A549 (cell line): ENCODE results near the gene TNC. TPM values are rescaled to one million over a fixed set of nuclear protein-coding genes. Genes with fewer than 3 reads are reported as not detected.

Experiments
- ATAC-seq, 2 experiments: fragments of 200-7000 bp in 1 of 2; fragments of >200 bp in 1 of 2; cut with Nextera tagmentation in 1 of 2; cut with Tn5 transposase in 1 of 2; 3 replicates each; pipeline versions ENCODE4 v1.8.0 to v1.9.1; 2018 to 2020; ENCODE audit warnings: mild to moderate bottlenecking in 1 of 2, moderate library complexity in 1 of 2
- CTCF ChIA-PET: fragments of 300-600 bp; sonication (Branson Sonifier 250); formaldehyde crosslinking; extraction: SDS; loops from one replicate; lab custom pipeline; 2021; ENCODE audit warnings: antibody characterized with exemption, inconsistent platforms; lab: Yijun Ruan, JAX
- POLR2A ChIA-PET: fragments of 350-600 bp; formaldehyde crosslinking; extraction: SDS; loops from one replicate; lab custom pipeline; 2021; ENCODE audit warnings: antibody characterized with exemption, inconsistent platforms; lab: Yijun Ruan, JAX
- DNase-seq, 2 experiments: peaks; one replicate each; pipeline versions ENCODE4 v3.0.0 to v3.0.0-alpha.2; 2011 to 2016; ENCODE audit warnings: low read depth in 1 of 2, low spot score in 1 of 2
- FAIRE-seq: peaks from 2 replicates; lab custom pipeline; 2011; peaks lifted over from hg19 to GRCh38; lab: Jason Lieb, UNC
- H3K27ac ChIP-seq, 2 experiments: fragments of >200 bp; sonication (Bioruptor Twin); formaldehyde crosslinking; 3 replicates each; pipeline ENCODE4 v1.5.1; 2016 to 2017
- H3K4me1 ChIP-seq: fragments of >200 bp; sonication (Bioruptor Twin); formaldehyde crosslinking; 3 replicates; pipeline ENCODE4 v1.6.1; 2016
- H3K4me2 ChIP-seq: fragments of >200 bp; sonication (Bioruptor Twin); formaldehyde crosslinking; 3 replicates; pipeline ENCODE4 v1.6.1; 2016
- H3K4me3 ChIP-seq: fragments of >200 bp; sonication (Bioruptor Twin); formaldehyde crosslinking; 3 replicates; pipeline ENCODE4 v1.5.1; 2016
- H3K9me3 ChIP-seq: fragments of >200 bp; sonication (Bioruptor Twin); formaldehyde crosslinking; 3 replicates; pipeline ENCODE4 v1.6.1; 2016
- CBX2 ChIP-seq: fragments of 200-600 bp; sonication (generic); IDR thresholded peaks from 2 replicates; pipeline ENCODE4 v1.6.1; 2016; ENCODE audit warnings: low read depth, mild to moderate bottlenecking, borderline replicate concordance
- CHD2 ChIP-seq: fragments of 150-350 bp; IDR thresholded peaks from 2 replicates; pipeline ENCODE4 v1.6.1; 2014; ENCODE audit warnings: low read length; ENCODE audit not compliant: partially characterized antibody
- CHD4 ChIP-seq: fragments of 200-600 bp; sonication (generic); IDR thresholded peaks from 2 replicates; pipeline ENCODE4 v1.6.1; 2016; ENCODE audit warnings: antibody characterized with exemption, mild to moderate bottlenecking, borderline replicate concordance
- CTCF ChIP-seq: fragments of >200 bp; sonication (Bioruptor Twin); formaldehyde crosslinking; IDR thresholded peaks from 3 replicates; pipeline ENCODE4 v1.5.1; 2016
- ELK1 ChIP-seq: fragments of 150-350 bp; IDR thresholded peaks from 2 replicates; pipeline ENCODE4 v1.6.1; 2014; ENCODE audit warnings: low read depth, mild to moderate bottlenecking, low read length
- FOXS1 ChIP-seq: fragments of 250-450 bp; sonication (Bioruptor Pico); IDR thresholded peaks from 2 replicates; pipeline ENCODE4 v1.5.0; 2020; ENCODE audit warnings: mild to moderate bottlenecking, moderate library complexity
- GATA3 ChIP-seq: IDR thresholded peaks from 2 replicates; pipeline ENCODE4 v1.6.1; 2012; ENCODE audit warnings: borderline replicate concordance
- HDAC2 ChIP-seq: fragments of 200-600 bp; sonication (generic); IDR thresholded peaks from 2 replicates; pipeline ENCODE4 v1.6.1; 2016
- HES2 ChIP-seq: fragments of >200 bp; sonication (Bioruptor Twin); formaldehyde crosslinking; IDR thresholded peaks from 2 replicates; pipeline ENCODE4 v1.6.1; 2016
- HOXB13 ChIP-seq: fragments of 250-450 bp; sonication (Bioruptor Pico); IDR thresholded peaks from 2 replicates; pipeline ENCODE4 v1.5.0; 2020; ENCODE audit warnings: low read depth, mild to moderate bottlenecking, moderate library complexity
- HOXB5 ChIP-seq: fragments of 250-450 bp; sonication (Bioruptor Pico); IDR thresholded peaks from 2 replicates; pipeline ENCODE4 v1.5.0; 2020; ENCODE audit warnings: mild to moderate bottlenecking, moderate library complexity
- JUN ChIP-seq, 2 experiments: fragments of >200 bp; sonication (Bioruptor Twin); formaldehyde crosslinking; IDR thresholded peaks; 2 replicates in 1 of 2; 3 replicates in 1 of 2; pipeline ENCODE4 v1.6.1; 2016 to 2017
- JUNB ChIP-seq: fragments of >200 bp; sonication (Bioruptor Twin); formaldehyde crosslinking; IDR thresholded peaks from 2 replicates; pipeline ENCODE4 v1.6.1; 2016
- KDM5A ChIP-seq: fragments of 200-600 bp; sonication (generic); IDR thresholded peaks from 2 replicates; pipeline ENCODE4 v1.6.1; 2016; ENCODE audit warnings: antibody characterized with exemption, mild to moderate bottlenecking
- MAFK ChIP-seq: fragments of 450-650 bp; IDR thresholded peaks from 2 replicates; pipeline ENCODE4 v1.6.1; 2014; ENCODE audit not compliant: partially characterized antibody
- MAX ChIP-seq: IDR thresholded peaks from 2 replicates; pipeline ENCODE4 v1.6.1; 2012
- MYC ChIP-seq: IDR thresholded peaks from 2 replicates; pipeline ENCODE4 v1.6.1; 2012; ENCODE audit warnings: mild to moderate bottlenecking, inconsistent platforms, low read length, improper control_type of control experiment, borderline replicate concordance
- NFE2L2 ChIP-seq: fragments of 150-350 bp; conservative IDR thresholded peaks from 2 replicates; pipeline ENCODE4 v1.6.1; 2014; ENCODE audit warnings: low read length
- NPAS2 ChIP-seq: fragments of 250-450 bp; sonication (Bioruptor Pico); IDR thresholded peaks from 2 replicates; pipeline ENCODE4 v1.8.0; 2022; ENCODE audit warnings: mild to moderate bottlenecking, moderate library complexity, borderline replicate concordance
- POLR2A ChIP-seq: IDR thresholded peaks from 2 replicates; pipeline ENCODE4 v1.6.1; 2012; ENCODE audit warnings: mild to moderate bottlenecking, low read length
- POLR2AphosphoS2 ChIP-seq: conservative IDR thresholded peaks from 2 replicates; pipeline ENCODE4 v1.6.1; 2012; ENCODE audit warnings: low read length, improper control_type of control experiment, inconsistent platforms
- RCOR1 ChIP-seq: fragments of 150-350 bp; IDR thresholded peaks from 2 replicates; pipeline ENCODE4 v1.6.1; 2014; ENCODE audit warnings: antibody characterized with exemption, low read length, low read depth
- REST ChIP-seq: fragments of 200-600 bp; sonication (generic); IDR thresholded peaks from 2 replicates; pipeline ENCODE4 v1.6.1; 2016; ENCODE audit warnings: antibody characterized with exemption, mild to moderate bottlenecking, moderate library complexity
- RFX5 ChIP-seq: fragments of 450-650 bp; IDR thresholded peaks from 2 replicates; pipeline ENCODE4 v1.7.1; 2014; ENCODE audit warnings: antibody characterized with exemption, mild to moderate bottlenecking, moderate library complexity
- SMC3 ChIP-seq: fragments of >200 bp; sonication (Bioruptor Twin); formaldehyde crosslinking; IDR thresholded peaks from 3 replicates; pipeline ENCODE4 v1.6.1; 2018; ENCODE audit warnings: inconsistent platforms
- SREBF2 ChIP-seq: fragments of 450-650 bp; IDR thresholded peaks from 2 replicates; pipeline ENCODE4 v1.6.1; 2014; ENCODE audit warnings: mild to moderate bottlenecking, moderate library complexity
- TFCP2L1 ChIP-seq: fragments of 250-450 bp; sonication (Bioruptor Pico); IDR thresholded peaks from 2 replicates; pipeline ENCODE4 v1.5.0; 2021; ENCODE audit warnings: mild to moderate bottlenecking
- TP53 ChIP-seq: fragments of 250-450 bp; sonication (Bioruptor Pico); IDR thresholded peaks from 2 replicates; pipeline ENCODE4 v1.5.0; 2021; ENCODE audit warnings: mild to moderate bottlenecking, moderate library complexity
- ZSCAN20 ChIP-seq: fragments of 250-450 bp; sonication (Bioruptor Pico); IDR thresholded peaks from 2 replicates; pipeline ENCODE4 v1.8.0; 2022; ENCODE audit warnings: mild to moderate bottlenecking, moderate library complexity
- WGBS: methylation state at CpG from one replicate; pipeline ENCODE4 v1.1.6; 2017; ENCODE audit errors: missing lambda C conversion rate; 5-methylcytosine and 5-hydroxymethylcytosine counted together
- polyA plus RNA-seq, 4 experiments: library from polyadenylated mRNA; depleted of rRNA in 3 of 4; stranded (reverse); fragments of >200 nt; fragmentation: RNase III in 1 of 4; extraction: RNeasy Plus Mini Kit Qiagen cat#74134 plus additional on column Dnase treatment in 1 of 4; gene quantifications; 2 replicates in 3 of 4; 3 replicates in 1 of 4; pipeline ENCODE4 v1.2.3, GENCODE V29; 2011 to 2017

TNC gene
- polyA plus RNA-seq, 2 of the 4 experiments (the other 2 are of a cell fraction): 0.50 to 0.63 TPM

- TF ChIP-seq ELK1 (no peak), JUN (IDR thresholded peaks at IDR 0.05) (no peak), HES2 (no peak), MAFK (no peak), TFCP2L1 (no peak)
Measured at GRCh38 chr9:115084157-115084556, 33.8 kb downstream of the TNC start (continued).

GRCh38 chr9:115080242-115080641 lies 37.7 kb downstream of the TNC start:
- Histone ChIP-seq H3K4me1 (no peaks in the 10 kb centered on the region), H3K9me3 (no peaks in the 10 kb centered on the region)
- DNase-seq: no peak
- no peak for TF ChIP-seq TP53 (CRISPR knock-in tag)
- TF ChIP-seq CHD2: no peak
- TF ChIP-seq HDAC2: no peak
- no peak for TF ChIP-seq FOXS1
- TF ChIP-seq MYC: no peak
- TF ChIP-seq POLR2A: no peak
- TF ChIP-seq CHD4: no peak
- no peak for TF ChIP-seq JUNB
- TF ChIP-seq ZSCAN20 (CRISPR knock-in tag): no peak
- TF ChIP-seq JUN (IDR thresholded peaks at IDR 0.05): no peak
- no peak for TF ChIP-seq MAX
- TF ChIP-seq NFE2L2: no peak
- TF ChIP-seq SREBF2: no peak
- no peak for TF ChIP-seq RCOR1
- no peak for TF ChIP-seq TFCP2L1
- TF ChIP-seq RFX5: no peak
- TF ChIP-seq, all 56 proteins: peak for 0
- no peak overlapping the region for H3K27ac ChIP-seq
- 91% methylated on average over 3 of the region's 3 CpGs for WGBS
- no peak for FAIRE-seq
- CTCF ChIA-PET: interaction anchor here (2.4 kb wide), 1 partner anchor 444 kb away, joined by 5 read pairs; no protein-coding TSS in a partner anchor
- H3K4me3 ChIP-seq: no peak overlapping the region
- H3K4me2 ChIP-seq: no peak overlapping the region
- ATAC-seq: no peak
- POLR2A ChIA-PET: no interaction called here

GRCh38 chr9:115079156-115079555 lies 38.8 kb downstream of the TNC start:
- CTCF ChIA-PET: interaction anchor here (2.4 kb wide), 1 partner anchor 445 kb away, joined by 5 read pairs; no protein-coding TSS in a partner anchor
- no peak for FAIRE-seq
- Histone ChIP-seq H3K4me1 (no peaks in the 10 kb centered on the region), H3K27ac (no peak overlapping the region), H3K4me2 (no peak overlapping the region), H3K4me3 (no peak overlapping the region), H3K9me3 (no peaks in the 10 kb centered on the region)
- no peak for DNase-seq
- WGBS: 59% methylated on average over 3 of the region's 3 CpGs
- POLR2A ChIA-PET: no interaction called here
- ATAC-seq: no peak
- TF ChIP-seq KDM5A (no peak), NPAS2 (no peak), CHD2 (no peak), HDAC2 (no peak), JUNB (no peak), GATA3 (no peak), FOXS1 (no peak), HOXB5 (CRISPR knock-in tag) (no peak), ELK1 (no peak), SMC3 (no peak), CBX2 (no peak), MAFK (no peak), HOXB13 (CRISPR knock-in tag) (no peak), CTCF (no peak), REST (no peak), POLR2AphosphoS2 (no peak), SREBF2 (no peak)
